ENCODE data around the gene RGS19. TPM values are rescaled to one million over a fixed set of nuclear protein-coding genes. Genes with fewer than 3 reads are reported as not detected.

The RGS19 gene
- total and polyA plus RNA-seq, 3 donors from 2014 or later: 4.4 to 10.4 (median 7.3) TPM

DNA sequence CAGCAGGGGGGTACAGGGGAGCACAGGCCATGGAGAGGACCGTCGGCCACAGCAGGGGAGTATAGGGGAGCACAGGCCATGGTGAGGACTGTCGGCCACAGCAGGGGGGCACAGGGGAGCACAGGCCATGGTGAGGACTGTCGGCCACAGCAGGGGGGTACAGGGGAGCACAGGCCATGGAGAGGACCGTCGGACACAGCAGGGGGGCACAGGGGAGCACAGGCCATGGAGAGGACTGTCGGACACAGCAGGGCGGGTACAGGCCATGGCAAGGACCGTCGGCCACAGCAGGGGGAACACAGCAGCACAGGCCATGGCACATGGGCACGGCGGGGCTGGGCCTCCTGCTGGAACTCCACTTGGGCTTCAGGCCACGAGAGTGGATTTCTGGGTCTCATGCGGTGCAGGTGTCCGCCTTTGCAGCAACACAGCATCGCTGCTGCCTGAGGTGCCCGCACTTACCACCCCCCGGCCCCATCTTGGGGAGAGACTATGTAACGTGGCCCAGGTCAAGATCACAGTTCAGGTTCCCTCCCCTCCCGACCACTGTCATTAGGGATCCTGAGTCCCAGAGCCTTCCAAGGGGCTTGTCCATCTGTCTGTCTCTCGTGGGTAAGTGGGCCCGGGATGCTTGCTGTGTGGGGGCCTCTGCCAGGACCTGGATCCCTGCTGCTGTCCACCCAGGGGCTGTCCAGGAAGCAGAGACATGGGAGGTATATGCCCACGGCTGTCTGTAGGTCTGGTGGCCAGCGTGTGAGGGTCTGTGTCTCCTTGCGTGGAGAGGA, 25.5 kb upstream of the RGS19 start:
- WGBS, 2 donors: 89 to 95% methylated on average over 14 to 22 of the region's 25 CpGs

GRCh38 chr20:64103871-64104666, 24.8 kb upstream of the RGS19 start:
- intact Hi-C loops (cut with DNase I; ENCODE audit: low total_unique reads): no loop called here
- peaks cover 5% of the 10 kb centered on the region for H3K4me1 ChIP-seq
- no peaks in the 10 kb centered on the region for H3K36me3 ChIP-seq (ENCODE audit: low read depth, missing control alignments)
- no peak overlapping the region for H3K27ac ChIP-seq
- H3K4me3 ChIP-seq: no peak overlapping the region
- DNase-seq: peak; percentile 8
- TF ChIP-seq, protein P1, sequence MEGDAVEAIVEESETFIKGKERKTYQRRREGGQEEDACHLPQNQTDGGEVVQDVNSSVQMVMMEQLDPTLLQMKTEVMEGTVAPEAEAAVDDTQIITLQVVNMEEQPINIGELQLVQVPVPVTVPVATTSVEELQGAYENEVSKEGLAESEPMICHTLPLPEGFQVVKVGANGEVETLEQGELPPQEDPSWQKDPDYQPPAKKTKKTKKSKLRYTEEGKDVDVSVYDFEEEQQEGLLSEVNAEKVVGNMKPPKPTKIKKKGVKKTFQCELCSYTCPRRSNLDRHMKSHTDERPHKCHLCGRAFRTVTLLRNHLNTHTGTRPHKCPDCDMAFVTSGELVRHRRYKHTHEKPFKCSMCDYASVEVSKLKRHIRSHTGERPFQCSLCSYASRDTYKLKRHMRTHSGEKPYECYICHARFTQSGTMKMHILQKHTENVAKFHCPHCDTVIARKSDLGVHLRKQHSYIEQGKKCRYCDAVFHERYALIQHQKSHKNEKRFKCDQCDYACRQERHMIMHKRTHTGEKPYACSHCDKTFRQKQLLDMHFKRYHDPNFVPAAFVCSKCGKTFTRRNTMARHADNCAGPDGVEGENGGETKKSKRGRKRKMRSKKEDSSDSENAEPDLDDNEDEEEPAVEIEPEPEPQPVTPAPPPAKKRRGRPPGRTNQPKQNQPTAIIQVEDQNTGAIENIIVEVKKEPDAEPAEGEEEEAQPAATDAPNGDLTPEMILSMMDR (IDR thresholded peaks at IDR 0.05): no peak
- no peak for TF ChIP-seq POLR2A (IDR thresholded peaks at IDR 0.05)
- H3K27me3 ChIP-seq: no peaks in the 10 kb centered on the region
- 72 to 79% methylated on average over 17 to 20 of the region's 20 CpGs for WGBS, 2 donors
- no peaks in the 10 kb centered on the region for H3K9me3 ChIP-seq

More for the DNA sequence above, 25.5 kb upstream of the RGS19 start:
- H3K36me3 ChIP-seq (ENCODE audit: low read depth, missing control alignments): no peaks in the 10 kb centered on the region
- intact Hi-C loops (cut with DNase I; ENCODE audit: low total_unique reads): no loop called here
- DNase-seq: peak; percentile 11
- no peaks in the 10 kb centered on the region for H3K27me3 ChIP-seq
- TF ChIP-seq, protein P1 (IDR thresholded peaks at IDR 0.05): no peak
- no peak for TF ChIP-seq POLR2A (IDR thresholded peaks at IDR 0.05)
- H3K4me1 ChIP-seq: peaks cover 5% of the 10 kb centered on the region
- H3K4me3 ChIP-seq: no peak overlapping the region
- no peak overlapping the region for H3K27ac ChIP-seq
- H3K9me3 ChIP-seq: no peaks in the 10 kb centered on the region

DNA sequence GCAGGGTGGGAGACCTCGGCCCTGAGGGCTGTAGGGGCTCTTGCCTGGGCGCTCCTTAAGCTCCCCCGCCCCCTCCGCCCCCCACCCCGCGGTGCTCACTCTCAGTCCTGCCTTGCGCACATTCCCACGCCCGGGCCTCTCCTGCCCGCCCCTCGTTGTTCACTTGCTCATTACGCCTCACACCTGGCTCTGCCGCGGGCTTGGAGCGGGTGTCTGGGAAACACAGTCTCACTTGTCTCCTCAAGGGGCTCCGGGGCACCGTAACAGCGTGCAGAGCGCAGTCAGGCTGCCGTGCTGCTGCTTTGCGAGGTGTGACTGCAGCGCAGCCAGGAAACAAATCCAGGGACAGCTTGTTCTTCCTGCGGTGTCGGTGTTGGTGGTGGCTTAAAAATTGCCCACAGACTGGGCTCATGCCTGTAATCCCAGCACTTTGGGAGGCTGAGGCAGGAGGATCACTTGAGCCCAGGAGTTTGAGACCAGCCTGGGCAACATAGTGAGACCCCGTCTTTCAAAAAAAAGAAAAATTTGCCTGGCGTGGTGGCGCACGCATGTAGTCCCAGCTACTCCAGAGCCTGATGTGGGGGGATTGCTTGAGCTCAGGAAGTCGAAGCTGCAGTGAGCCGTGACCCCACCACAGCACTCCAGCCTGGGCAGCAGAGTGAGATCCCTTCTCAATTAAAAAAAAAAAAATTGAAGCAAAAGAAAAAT, 23.5 kb upstream of the RGS19 start:
- Histone ChIP-seq H3K27me3 (no peaks in the 10 kb centered on the region), H3K4me1 (peaks cover 5% of the 10 kb centered on the region), H3K4me3 (peak overlapping the region; percentile 32 to 48), H3K36me3 (ENCODE audit: low read depth, missing control alignments) (no peaks in the 10 kb centered on the region), H3K27ac (no peak overlapping the region), H3K9me3 (no peaks in the 10 kb centered on the region)
- DNase-seq: peak; percentile 11
- intact Hi-C loops (cut with DNase I; ENCODE audit: low total_unique reads): no loop called here
- 12 to 15% methylated on average over 26 to 28 of the region's 30 CpGs for WGBS, 2 donors
- TF ChIP-seq POLR2A (IDR thresholded peaks at IDR 0.05): no peak
- TF ChIP-seq, protein P1 (IDR thresholded peaks at IDR 0.05): no peak

DNA sequence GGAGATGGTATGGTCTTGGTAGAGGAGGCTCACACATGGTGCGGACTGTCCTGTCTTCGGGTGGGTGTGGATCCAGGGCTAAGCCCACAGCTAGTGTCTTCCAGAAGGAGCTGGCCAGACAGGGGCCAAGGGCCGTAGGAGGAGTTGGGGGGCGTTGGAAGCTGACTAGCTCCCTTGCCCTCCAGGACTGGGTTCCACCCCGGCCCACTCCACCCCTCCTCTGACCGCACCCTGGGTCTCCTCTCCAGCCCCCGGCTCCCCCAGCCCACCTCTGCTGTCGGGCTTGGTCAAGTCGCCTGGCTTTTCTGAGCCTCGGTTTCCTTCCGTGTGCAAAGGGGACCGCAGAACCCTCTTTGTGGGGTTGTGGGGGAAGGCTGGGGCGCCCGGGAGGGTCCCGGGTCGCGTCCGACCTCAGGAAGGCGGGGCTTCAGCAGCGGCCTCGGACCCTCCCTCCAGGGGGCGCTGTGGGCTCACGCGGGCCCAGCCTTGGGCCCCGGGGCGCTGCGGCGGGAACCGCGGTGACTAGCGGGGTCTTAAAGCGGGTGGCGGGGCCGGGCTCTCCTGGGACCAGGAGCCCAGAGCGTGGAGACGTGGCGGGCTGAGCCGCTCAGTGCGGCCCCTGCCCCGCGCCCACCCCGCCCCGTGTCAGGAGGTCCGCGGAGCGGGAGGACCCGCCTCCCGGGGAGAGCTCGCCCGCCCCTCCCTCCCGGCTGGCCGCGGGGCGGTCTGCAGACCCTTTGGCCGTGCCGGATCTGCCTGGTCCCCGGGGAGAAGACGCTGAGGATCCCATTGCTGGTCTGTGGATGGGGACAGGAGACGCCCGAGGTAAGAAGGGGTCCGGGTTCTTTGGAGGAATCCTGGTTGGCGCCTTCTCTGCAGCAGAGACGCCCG, 22.7 kb upstream of the RGS19 start:
- Histone ChIP-seq H3K27me3 (no peaks in the 10 kb centered on the region), H3K4me1 (peaks cover 5% of the 10 kb centered on the region), H3K9me3 (no peaks in the 10 kb centered on the region), H3K36me3 (ENCODE audit: low read depth, missing control alignments) (no peaks in the 10 kb centered on the region), H3K27ac (no peak overlapping the region), H3K4me3 (peak overlapping the region; percentile 32 to 48)
- peak; percentile 64 for DNase-seq
- WGBS, 2 donors: 8 to 19% methylated on average over 11 to 44 of the region's 64 CpGs
- TF ChIP-seq, protein P1 (IDR thresholded peaks at IDR 0.05): peak; percentile 31 to 67 (median 37)
- TF ChIP-seq POLR2A (IDR thresholded peaks at IDR 0.05): no peak
- intact Hi-C loops (cut with DNase I; ENCODE audit: low total_unique reads): no loop called here
